ENCODE data around the gene FAM78A. TPM values are rescaled to one million over a fixed set of nuclear protein-coding genes. Genes with fewer than 3 reads are reported as not detected.

Gene FAM78A
- total RNA-seq, 1 experiment from 2014 or later = 3.0 TPM

GRCh38 chr9:131239161-131239975, 36.9 kb downstream of the FAM78A start:
- POLR2A ChIA-PET = no interaction called here
- no peak overlapping the region for H3K4me3 Mint-ChIP-seq
- TF ChIP-seq ZNF512 (CRISPR knock-in tag; IDR thresholded peaks at IDR 0.05; ENCODE audit: borderline replicate concordance) (no peak), ERG (CRISPR knock-in tag; IDR thresholded peaks at IDR 0.05) (no peak), E2F1 (CRISPR knock-in tag; IDR thresholded peaks at IDR 0.05) (no peak)

GRCh38 chr9:131238402-131239021, 37.8 kb downstream of the FAM78A start:
- peaks cover 21% of the 10 kb centered on the region for H3K4me1 Mint-ChIP-seq
- peaks cover 6% of the 10 kb centered on the region for H3K9me3 Mint-ChIP-seq
- ChIA-PET POLR2A (interaction anchor here (0.6 kb wide), 1 partner anchor 32 kb away, joined by 4 read pairs; no protein-coding TSS in a partner anchor), CTCF (interaction anchor here (1.6 to 2.4 kb wide), 3 partner anchors 9 to 98 kb away, joined by 3 to 20 read pairs (median 4); partner anchors contain the start of gene PLPP7)
- DNase-seq (ENCODE audit: low spot score) (peak; percentile 38), ATAC-seq (peak; percentile 42)
- no peak overlapping the region for H3K4me3 Mint-ChIP-seq
- TF ChIP-seq E2F5 (CRISPR knock-in tag; IDR thresholded peaks at IDR 0.05) (0 out of 2 replicates have a peak, but pooled peaks have one; percentile 29), ATF2 (CRISPR knock-in tag; IDR thresholded peaks at IDR 0.05; ENCODE audit: borderline replicate concordance, low read depth) (no peak), ZNF232 (CRISPR knock-in tag; IDR thresholded peaks at IDR 0.05) (0 out of 2 replicates have a peak, but pooled peaks have one; percentile 18)
- peaks cover 11% of the 10 kb centered on the region for H3K36me3 Mint-ChIP-seq
- H3K27ac Mint-ChIP-seq = peak overlapping the region; percentile 95
- H3K27me3 Mint-ChIP-seq (ENCODE audit: low read depth) = no peaks in the 10 kb centered on the region

More at GRCh38 chr9:131239161-131239975, 36.9 kb downstream of the FAM78A start:
- no peaks in the 10 kb centered on the region for H3K27me3 Mint-ChIP-seq (ENCODE audit: low read depth)
- DNase-seq (ENCODE audit: low spot score) (no peak), ATAC-seq (no peak)
- CTCF ChIA-PET = interaction anchor here (1.7 to 2.4 kb wide), 2 partner anchors 51 to 97 kb away, joined by 4 to 20 read pairs; partner anchors contain the start of gene PLPP7
- H3K36me3 Mint-ChIP-seq = peaks cover 5% of the 10 kb centered on the region
- peaks cover 9% of the 10 kb centered on the region for H3K9me3 Mint-ChIP-seq
- no peak overlapping the region for H3K27ac Mint-ChIP-seq
- peaks cover 21% of the 10 kb centered on the region for H3K4me1 Mint-ChIP-seq

GRCh38 chr9:131237931-131238401, 38.3 kb downstream of the FAM78A start:
- Mint-ChIP-seq H3K4me1 (peaks cover 21% of the 10 kb centered on the region), H3K27ac (peak overlapping the region; percentile 95), H3K9me3 (peaks cover 3% of the 10 kb centered on the region), H3K4me3 (no peak overlapping the region), H3K36me3 (peaks cover 12% of the 10 kb centered on the region), H3K27me3 (ENCODE audit: low read depth) (no peaks in the 10 kb centered on the region)
- CTCF ChIA-PET = interaction anchor here (0.6 to 2.4 kb wide), 5 partner anchors 10 to 98 kb away, joined by 3 to 20 read pairs (median 3); partner anchors contain the start of gene PLPP7
- DNase-seq (ENCODE audit: low spot score) (peak; percentile 58), ATAC-seq (peak; percentile 77)
- POLR2A ChIA-PET = interaction anchor here (0.7 kb wide), 1 partner anchor 16 kb away, joined by 3 read pairs; no protein-coding TSS in a partner anchor
- TF ChIP-seq MAX (CRISPR knock-in tag; IDR thresholded peaks at IDR 0.05) = no peak
- no peak for TF ChIP-seq E2F5 (CRISPR knock-in tag; IDR thresholded peaks at IDR 0.05)
- TF ChIP-seq FOXK1 (CRISPR knock-in tag; IDR thresholded peaks at IDR 0.05) = no peak
- TF ChIP-seq ARID4B (CRISPR knock-in tag; IDR thresholded peaks at IDR 0.05; ENCODE audit: borderline replicate concordance) = no peak
- no peak for TF ChIP-seq ETV6 (CRISPR knock-in tag; IDR thresholded peaks at IDR 0.05)
- TF ChIP-seq ATF2 (CRISPR knock-in tag; IDR thresholded peaks at IDR 0.05; ENCODE audit: borderline replicate concordance, low read depth) = no peak
- no peak for TF ChIP-seq SMAD4 (CRISPR knock-in tag; IDR thresholded peaks at IDR 0.05)
